GM12878 (cell line): ENCODE measurements around the gene SLC25A41. TPM values are rescaled to one million over a fixed set of nuclear protein-coding genes. Genes with fewer than 3 reads are reported as not detected.

Source experiments
- ATAC-seq: fragments of 200-7000 bp; cut with Tn5 transposase; 3 replicates; pipeline ENCODE4 v1.9.1; 2020; ENCODE audit warnings: mild to moderate bottlenecking, moderate library complexity
- BruUV-seq: library from RNA; stranded (reverse); fragments of 400-500 nt; replicated peaks from 2 replicates; lab custom pipeline; 2021; lab: Mats Ljungman, UMichigan
- CTCF ChIA-PET: fragments of 300-600 bp; sonication (Branson Sonifier 250); formaldehyde crosslinking; extraction: SDS; loops from one replicate; lab custom pipeline; 2021; ENCODE audit warnings: inconsistent platforms; lab: Yijun Ruan, JAX
- POLR2A ChIA-PET: fragments of 350-600 bp; formaldehyde crosslinking; extraction: SDS; loops from one replicate; lab custom pipeline; 2021; ENCODE audit warnings: inconsistent platforms; lab: Charles Lee
- RAD21 ChIA-PET: fragments of 300-600 bp; sonication (Branson Sonifier 250); formaldehyde crosslinking; loops from one replicate; lab custom pipeline; 2023; ENCODE audit warnings: antibody characterized with exemption; ENCODE audit not compliant: unreplicated experiment; lab: Charles Lee
- SMC1A ChIA-PET: fragments of 300-600 bp; sonication (Branson Sonifier 250); formaldehyde crosslinking; loops from one replicate; lab custom pipeline; 2023; ENCODE audit not compliant: unreplicated experiment, uncharacterized antibody; lab: Charles Lee
- DNase-seq: peaks from one replicate; pipeline ENCODE4 v3.0.0-alpha.2; 2011; ENCODE audit warnings: low read depth, low spot score
- FAIRE-seq: peaks from 3 replicates; lab custom pipeline; 2011; peaks lifted over from hg19 to GRCh38; lab: Jason Lieb, UNC
- H2AFZ ChIP-seq: 2 replicates; pipeline ENCODE4 v1.6.0; 2011; ENCODE audit warnings: low read depth, low read length, control low read depth; ENCODE audit not compliant: control insufficient read depth
- H3K27ac ChIP-seq: 2 replicates; pipeline ENCODE4 v1.5.1; 2011; ENCODE audit warnings: control low read depth; ENCODE audit not compliant: control insufficient read depth, insufficient read depth
- H3K27me3 ChIP-seq, 2 experiments: replicated peaks in 1 of 2; 2 replicates each; pipeline versions ENCODE4 v1.6.0 to v1.6.1; 2011; ENCODE audit warnings: low read length in 1 of 2; ENCODE audit not compliant: control insufficient read depth in 2 of 2, insufficient read depth in 2 of 2
- H3K36me3 ChIP-seq, 2 experiments: 2 replicates each; pipeline ENCODE4 v1.5.1; 2011; ENCODE audit warnings: low read length in 1 of 2; ENCODE audit not compliant: control insufficient read depth in 2 of 2, insufficient read depth in 2 of 2
- H3K4me1 ChIP-seq: 2 replicates; pipeline ENCODE4 v1.6.1; 2011; ENCODE audit warnings: mild to moderate bottlenecking, low read length, moderate library complexity, mixed read lengths; ENCODE audit not compliant: control insufficient read depth, insufficient read depth
- H3K4me2 ChIP-seq: 2 replicates; pipeline ENCODE4 v1.6.0; 2011; ENCODE audit warnings: control low read depth; ENCODE audit not compliant: control insufficient read depth, insufficient read depth
- H3K4me3 ChIP-seq: fragments of 200-600 bp; sonication (generic); 2 replicates; pipeline ENCODE4 v1.5.1; 2016
- H3K79me2 ChIP-seq: 2 replicates; pipeline ENCODE4 v1.6.0; 2011; ENCODE audit warnings: low read length; ENCODE audit not compliant: control insufficient read depth, insufficient read depth
- H3K9ac ChIP-seq: 2 replicates; pipeline ENCODE4 v1.8.0; 2011; ENCODE audit warnings: low read length, control low read depth, mixed read lengths; ENCODE audit not compliant: control insufficient read depth, insufficient read depth
- H3K9me3 ChIP-seq: replicated peaks from 3 replicates; pipeline ENCODE4 v1.5.1; 2011; ENCODE audit warnings: mild to moderate bottlenecking, low read length; ENCODE audit not compliant: control insufficient read depth, insufficient read depth
- H4K20me1 ChIP-seq: 2 replicates; pipeline ENCODE4 v1.6.0; 2011; ENCODE audit not compliant: control insufficient read depth, insufficient read depth
- BMI1 ChIP-seq: fragments of 450-650 bp; IDR thresholded peaks from 2 replicates; pipeline ENCODE4 v1.6.1; 2016; ENCODE audit warnings: mild to moderate bottlenecking, moderate library complexity, borderline replicate concordance
- CREM ChIP-seq: IDR thresholded peaks from 2 replicates; pipeline ENCODE4 v1.6.1; 2014; ENCODE audit warnings: antibody characterized with exemption, low read depth
- IKZF2 ChIP-seq, 2 experiments: fragments of 450-650 bp; IDR thresholded peaks; 2 replicates each; pipeline ENCODE4 v1.6.1; 2017; ENCODE audit warnings: mild to moderate bottlenecking in 2 of 2, moderate library complexity in 2 of 2
- MYB ChIP-seq: fragments of 150-350 bp; IDR thresholded peaks from 2 replicates; pipeline ENCODE4 v1.6.1; 2014; ENCODE audit warnings: mild to moderate bottlenecking, low read depth, low read length, borderline replicate concordance
- MYC ChIP-seq: IDR thresholded peaks from 2 replicates; pipeline ENCODE4 v1.6.1; 2011; ENCODE audit warnings: mild to moderate bottlenecking, low read length, moderate library complexity, inconsistent platforms; ENCODE audit not compliant: insufficient read depth, insufficient replicate concordance, insufficient read length, severe bottlenecking
- NFYA ChIP-seq: IDR thresholded peaks from 2 replicates; pipeline ENCODE4 v1.6.1; 2011; ENCODE audit warnings: low read depth, mild to moderate bottlenecking, low read length, improper control_type of control experiment, borderline replicate concordance
- PAX5 ChIP-seq: IDR thresholded peaks from 2 replicates; pipeline ENCODE4 v1.6.1; 2011; ENCODE audit warnings: low read depth, low read length, borderline replicate concordance
- RB1 ChIP-seq: fragments of 450-650 bp; formaldehyde crosslinking; IDR thresholded peaks from 2 replicates; pipeline ENCODE4 v1.6.1; 2017; ENCODE audit warnings: mild to moderate bottlenecking, borderline replicate concordance
- TAF1 ChIP-seq: IDR thresholded peaks from 2 replicates; pipeline ENCODE4 v1.6.1; 2011; ENCODE audit warnings: mild to moderate bottlenecking, low read depth, low read length, borderline replicate concordance
- ZZZ3 ChIP-seq: IDR thresholded peaks from 2 replicates; pipeline ENCODE4 v1.6.1; 2011; ENCODE audit warnings: low read depth; ENCODE audit not compliant: control insufficient read depth, insufficient read length
- WGBS: methylation state at CpG from one replicate; pipeline ENCODE4 v1.1.6; 2016; ENCODE audit warnings: low lambda C conversion rate; ENCODE audit not compliant: insufficient replicate concordance, insufficient coverage; ENCODE audit errors: missing lambda C conversion rate; 5-methylcytosine and 5-hydroxymethylcytosine counted together
- in situ Hi-C: fragments of 300-500 bp; cut with MboI; formaldehyde crosslinking; loops from 9 replicates; pipeline ENCODE4 v1.14.3; 2018; ENCODE audit warnings: mixed read lengths
- intact Hi-C: fragments of 100-400 bp; cut with micrococcal nuclease; formaldehyde crosslinking; loops from one replicate; pipeline ENCODE4 v1.14.2; 2022; ENCODE audit not compliant: unreplicated experiment
- polyA plus RNA-seq, 11 experiments: library from polyadenylated mRNA; depleted of rRNA in 4 of 11; unstranded in 6 of 11; stranded (reverse) in 5 of 11; fragments of >200 nt; fragmentation: Nextera tagmentation in 4 of 11; fragmentation: Illumina TruSeq in 1 of 11; extraction: Ambion mirVana in 4 of 11; extraction: Trizol in 1 of 11; gene quantifications; 1 replicate in 1 of 11; 2 replicates in 10 of 11; pipeline versions ENCODE4 v1.2.1 to v1.2.3, GENCODE V29; 2011 to 2016; ENCODE audit warnings: inconsistent platforms in 2 of 11, missing spikeins in 2 of 11, low read depth in 1 of 11
- total RNA-seq, 4 experiments: library from RNA; depleted of rRNA in 3 of 4; stranded (reverse); fragments of >200 nt in 3 of 4; fragmentation: Illumina TruSeq in 1 of 4; extraction: Trizol in 1 of 4; gene quantifications; 2 replicates each; pipeline versions ENCODE4 v1.2.1 to v1.2.3, GENCODE V29; 2013 to 2021
- TF ChIP-seq, protein P1 (sequence below): IDR thresholded peaks from 2 replicates; pipeline ENCODE4 v1.6.1; 2012; ENCODE audit warnings: low read depth, low read length, improper control_type of control experiment
- TF ChIP-seq, protein P2 (sequence below): fragments of 450-650 bp; IDR thresholded peaks from 2 replicates; pipeline ENCODE4 v1.6.1; 2017; ENCODE audit warnings: low read depth, mild to moderate bottlenecking, moderate library complexity
- TF ChIP-seq, protein P3 (sequence below): IDR thresholded peaks from 2 replicates; pipeline ENCODE4 v1.6.1; 2011; ENCODE audit warnings: mild to moderate bottlenecking, low read depth, low read length, moderate library complexity; ENCODE audit not compliant: insufficient replicate concordance
- TF ChIP-seq, protein P4 (sequence below): IDR thresholded peaks from 2 replicates; pipeline ENCODE4 v1.6.1; 2012; ENCODE audit warnings: low read length, inconsistent platforms
- TF ChIP-seq, protein P5 (sequence below): fragments of 450-650 bp; formaldehyde crosslinking; IDR thresholded peaks from 2 replicates; pipeline ENCODE4 v1.5.0; 2022; ENCODE audit warnings: mild to moderate bottlenecking, missing genetic modification characterization

SLC25A41 gene
- total and polyA plus RNA-seq, 10 of the 15 experiments (the other 5 are each of a cell fraction or from before 2014, with no cell fraction given) = 0.23 to 1.2 (median 0.43) TPM; not detected in 2

DNA sequence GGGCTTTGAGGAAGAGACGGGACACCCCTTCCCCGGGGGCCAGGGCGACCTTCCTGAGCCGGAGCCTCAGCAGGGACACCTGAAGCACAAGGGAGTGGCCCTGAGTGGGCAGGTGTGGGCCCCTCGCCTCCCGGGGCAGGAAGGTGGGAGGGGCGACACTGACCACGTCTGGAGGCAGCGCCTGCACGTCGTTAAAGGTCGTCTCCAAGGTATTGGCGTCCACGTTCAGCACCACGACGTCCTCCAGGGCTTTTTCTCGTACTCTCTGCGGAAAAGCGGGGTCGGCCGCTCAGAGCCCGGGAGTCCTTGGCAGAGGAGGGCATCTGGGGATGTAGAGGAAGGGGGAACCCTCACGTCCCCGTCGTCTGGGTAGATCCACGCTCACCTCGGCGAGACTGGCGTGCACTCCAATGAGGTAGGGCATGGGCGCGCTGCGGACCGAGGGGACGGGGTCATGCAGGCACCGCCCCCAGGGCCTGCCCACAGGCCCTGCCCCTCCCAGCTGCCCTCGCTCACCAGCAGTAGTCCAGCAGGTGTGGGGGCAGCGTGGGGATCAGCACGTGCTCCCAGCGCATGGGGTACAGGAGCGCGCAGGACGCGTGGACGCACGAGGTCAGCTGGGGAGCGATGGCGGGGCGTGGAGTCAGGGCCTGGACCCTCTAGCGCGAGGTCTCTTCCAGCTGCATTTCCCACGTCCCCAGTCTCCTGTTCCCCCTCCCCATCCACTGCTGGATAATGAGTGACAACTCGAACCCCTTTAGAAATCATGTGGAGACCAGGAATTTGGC, 42.0 kb upstream of the SLC25A41 start:
- ChIA-PET RAD21 (no interaction called here), SMC1A (no interaction called here), CTCF (no interaction called here), POLR2A (interaction anchor here (1.4 kb wide), 1 partner anchor 51 kb away, joined by 3 read pairs; the partner anchor contains the start of gene KHSRP)
- no TSS peak for BruUV-seq
- Histone ChIP-seq H4K20me1 (no peaks in the 10 kb centered on the region), H3K4me3 (no peak overlapping the region), H3K36me3 (peaks cover 8 to 17% of the 10 kb centered on the region in 2 experiments; a peak in 3 of 4 replicates), H2AFZ (no peak overlapping the region), H3K27me3 (no peaks in the 10 kb centered on the region), H3K9me3 (no peaks in the 10 kb centered on the region; the same call in 2 of the 3 replicates), H3K4me1 (peaks cover 4% of the 10 kb centered on the region; the same call in 1 of the 2 replicates), H3K4me2 (no peak overlapping the region), H3K27ac (no peak overlapping the region), H3K9ac (no peak overlapping the region), H3K79me2 (0 out of 2 replicates have a peak, but pooled peaks cover 2% of the 10 kb centered on the region)
- 95% methylated on average over 52 of the region's 52 CpGs for WGBS
- no peak for FAIRE-seq
- intact Hi-C loops (no loop called here), in situ Hi-C loops (no loop called here)
- no peak for ATAC-seq
- DNase-seq = no peak
- TF ChIP-seq BMI1 (no peak), MYC (no peak), MYB (no peak), NFYA (no peak), ZZZ3 (no peak), TAF1 (no peak), PAX5 (no peak), CREM (no peak), RB1 (no peak), IKZF2 (IDR thresholded peaks at IDR 0.05) (no peak)
- TF ChIP-seq, protein P1, sequence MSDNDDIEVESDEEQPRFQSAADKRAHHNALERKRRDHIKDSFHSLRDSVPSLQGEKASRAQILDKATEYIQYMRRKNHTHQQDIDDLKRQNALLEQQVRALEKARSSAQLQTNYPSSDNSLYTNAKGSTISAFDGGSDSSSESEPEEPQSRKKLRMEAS = no peak
- TF ChIP-seq, protein P2, sequence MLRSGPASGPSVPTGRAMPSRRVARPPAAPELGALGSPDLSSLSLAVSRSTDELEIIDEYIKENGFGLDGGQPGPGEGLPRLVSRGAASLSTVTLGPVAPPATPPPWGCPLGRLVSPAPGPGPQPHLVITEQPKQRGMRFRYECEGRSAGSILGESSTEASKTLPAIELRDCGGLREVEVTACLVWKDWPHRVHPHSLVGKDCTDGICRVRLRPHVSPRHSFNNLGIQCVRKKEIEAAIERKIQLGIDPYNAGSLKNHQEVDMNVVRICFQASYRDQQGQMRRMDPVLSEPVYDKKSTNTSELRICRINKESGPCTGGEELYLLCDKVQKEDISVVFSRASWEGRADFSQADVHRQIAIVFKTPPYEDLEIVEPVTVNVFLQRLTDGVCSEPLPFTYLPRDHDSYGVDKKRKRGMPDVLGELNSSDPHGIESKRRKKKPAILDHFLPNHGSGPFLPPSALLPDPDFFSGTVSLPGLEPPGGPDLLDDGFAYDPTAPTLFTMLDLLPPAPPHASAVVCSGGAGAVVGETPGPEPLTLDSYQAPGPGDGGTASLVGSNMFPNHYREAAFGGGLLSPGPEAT = no peak
- TF ChIP-seq, protein P3, sequence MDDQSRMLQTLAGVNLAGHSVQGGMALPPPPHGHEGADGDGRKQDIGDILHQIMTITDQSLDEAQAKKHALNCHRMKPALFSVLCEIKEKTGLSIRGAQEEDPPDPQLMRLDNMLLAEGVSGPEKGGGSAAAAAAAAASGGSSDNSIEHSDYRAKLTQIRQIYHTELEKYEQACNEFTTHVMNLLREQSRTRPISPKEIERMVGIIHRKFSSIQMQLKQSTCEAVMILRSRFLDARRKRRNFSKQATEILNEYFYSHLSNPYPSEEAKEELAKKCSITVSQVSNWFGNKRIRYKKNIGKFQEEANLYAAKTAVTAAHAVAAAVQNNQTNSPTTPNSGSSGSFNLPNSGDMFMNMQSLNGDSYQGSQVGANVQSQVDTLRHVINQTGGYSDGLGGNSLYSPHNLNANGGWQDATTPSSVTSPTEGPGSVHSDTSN = no peak
- TF ChIP-seq, protein P4, sequence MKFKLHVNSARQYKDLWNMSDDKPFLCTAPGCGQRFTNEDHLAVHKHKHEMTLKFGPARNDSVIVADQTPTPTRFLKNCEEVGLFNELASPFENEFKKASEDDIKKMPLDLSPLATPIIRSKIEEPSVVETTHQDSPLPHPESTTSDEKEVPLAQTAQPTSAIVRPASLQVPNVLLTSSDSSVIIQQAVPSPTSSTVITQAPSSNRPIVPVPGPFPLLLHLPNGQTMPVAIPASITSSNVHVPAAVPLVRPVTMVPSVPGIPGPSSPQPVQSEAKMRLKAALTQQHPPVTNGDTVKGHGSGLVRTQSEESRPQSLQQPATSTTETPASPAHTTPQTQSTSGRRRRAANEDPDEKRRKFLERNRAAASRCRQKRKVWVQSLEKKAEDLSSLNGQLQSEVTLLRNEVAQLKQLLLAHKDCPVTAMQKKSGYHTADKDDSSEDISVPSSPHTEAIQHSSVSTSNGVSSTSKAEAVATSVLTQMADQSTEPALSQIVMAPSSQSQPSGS = no peak
- TF ChIP-seq, protein P5, sequence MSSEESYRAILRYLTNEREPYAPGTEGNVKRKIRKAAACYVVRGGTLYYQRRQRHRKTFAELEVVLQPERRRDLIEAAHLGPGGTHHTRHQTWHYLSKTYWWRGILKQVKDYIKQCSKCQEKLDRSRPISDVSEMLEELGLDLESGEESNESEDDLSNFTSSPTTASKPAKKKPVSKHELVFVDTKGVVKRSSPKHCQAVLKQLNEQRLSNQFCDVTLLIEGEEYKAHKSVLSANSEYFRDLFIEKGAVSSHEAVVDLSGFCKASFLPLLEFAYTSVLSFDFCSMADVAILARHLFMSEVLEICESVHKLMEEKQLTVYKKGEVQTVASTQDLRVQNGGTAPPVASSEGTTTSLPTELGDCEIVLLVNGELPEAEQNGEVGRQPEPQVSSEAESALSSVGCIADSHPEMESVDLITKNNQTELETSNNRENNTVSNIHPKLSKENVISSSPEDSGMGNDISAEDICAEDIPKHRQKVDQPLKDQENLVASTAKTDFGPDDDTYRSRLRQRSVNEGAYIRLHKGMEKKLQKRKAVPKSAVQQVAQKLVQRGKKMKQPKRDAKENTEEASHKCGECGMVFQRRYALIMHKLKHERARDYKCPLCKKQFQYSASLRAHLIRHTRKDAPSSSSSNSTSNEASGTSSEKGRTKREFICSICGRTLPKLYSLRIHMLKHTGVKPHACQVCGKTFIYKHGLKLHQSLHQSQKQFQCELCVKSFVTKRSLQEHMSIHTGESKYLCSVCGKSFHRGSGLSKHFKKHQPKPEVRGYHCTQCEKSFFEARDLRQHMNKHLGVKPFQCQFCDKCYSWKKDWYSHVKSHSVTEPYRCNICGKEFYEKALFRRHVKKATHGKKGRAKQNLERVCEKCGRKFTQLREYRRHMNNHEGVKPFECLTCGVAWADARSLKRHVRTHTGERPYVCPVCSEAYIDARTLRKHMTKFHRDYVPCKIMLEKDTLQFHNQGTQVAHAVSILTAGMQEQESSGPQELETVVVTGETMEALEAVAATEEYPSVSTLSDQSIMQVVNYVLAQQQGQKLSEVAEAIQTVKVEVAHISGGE = no peak
